ENCODE results near the gene ZNF195. TPM values are rescaled to one million over a fixed set of nuclear protein-coding genes. Genes with fewer than 3 reads are reported as not detected.

ZNF195 gene
- total RNA-seq, 1 donor, result 18.1 TPM

DNA sequence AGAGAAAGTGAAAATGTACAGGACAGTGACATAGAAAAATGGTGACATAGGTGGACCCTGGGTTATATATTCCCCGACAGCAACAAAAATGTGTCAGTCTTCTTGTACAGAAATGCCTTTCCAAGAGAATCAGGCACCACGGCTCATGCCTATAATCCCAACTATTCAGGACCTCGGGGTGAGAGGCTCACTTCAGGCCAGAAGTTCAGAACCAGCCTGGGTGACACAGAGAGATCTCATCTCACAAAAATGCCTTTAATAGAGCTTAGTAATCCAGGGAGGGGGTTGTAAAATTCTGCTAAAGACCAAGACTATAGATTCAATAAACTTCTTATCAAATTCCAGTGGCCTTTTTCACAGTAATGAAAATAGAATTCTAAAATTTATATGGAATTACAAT, 10.7 kb downstream of the ZNF195 start:
- no peak for DNase-seq (ENCODE audit: low read depth)
- no peak overlapping the region for H3K4me3 ChIP-seq (ENCODE audit: low read depth, low read length)
- TF ChIP-seq, protein P1, sequence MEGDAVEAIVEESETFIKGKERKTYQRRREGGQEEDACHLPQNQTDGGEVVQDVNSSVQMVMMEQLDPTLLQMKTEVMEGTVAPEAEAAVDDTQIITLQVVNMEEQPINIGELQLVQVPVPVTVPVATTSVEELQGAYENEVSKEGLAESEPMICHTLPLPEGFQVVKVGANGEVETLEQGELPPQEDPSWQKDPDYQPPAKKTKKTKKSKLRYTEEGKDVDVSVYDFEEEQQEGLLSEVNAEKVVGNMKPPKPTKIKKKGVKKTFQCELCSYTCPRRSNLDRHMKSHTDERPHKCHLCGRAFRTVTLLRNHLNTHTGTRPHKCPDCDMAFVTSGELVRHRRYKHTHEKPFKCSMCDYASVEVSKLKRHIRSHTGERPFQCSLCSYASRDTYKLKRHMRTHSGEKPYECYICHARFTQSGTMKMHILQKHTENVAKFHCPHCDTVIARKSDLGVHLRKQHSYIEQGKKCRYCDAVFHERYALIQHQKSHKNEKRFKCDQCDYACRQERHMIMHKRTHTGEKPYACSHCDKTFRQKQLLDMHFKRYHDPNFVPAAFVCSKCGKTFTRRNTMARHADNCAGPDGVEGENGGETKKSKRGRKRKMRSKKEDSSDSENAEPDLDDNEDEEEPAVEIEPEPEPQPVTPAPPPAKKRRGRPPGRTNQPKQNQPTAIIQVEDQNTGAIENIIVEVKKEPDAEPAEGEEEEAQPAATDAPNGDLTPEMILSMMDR (IDR thresholded peaks at IDR 0.05; ENCODE audit: insufficient read depth, low read length), result no peak

DNA sequence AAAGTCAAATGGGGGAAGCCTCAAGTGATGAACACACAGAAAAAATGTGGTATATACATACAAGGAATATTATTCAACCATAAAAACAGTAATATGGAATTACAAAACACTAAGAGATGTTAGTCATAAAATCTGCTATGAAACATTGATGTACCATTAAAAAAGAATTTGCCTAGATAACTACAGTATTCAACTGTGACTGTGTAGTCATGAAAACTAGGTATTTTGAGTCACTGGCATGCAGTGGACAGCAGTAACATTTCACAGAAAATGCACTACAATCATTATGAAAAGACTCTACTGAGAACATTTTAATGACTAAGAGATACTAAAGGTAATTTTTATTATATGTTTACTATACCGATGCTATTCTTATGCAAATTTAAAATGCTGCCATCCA, 11.7 kb downstream of the ZNF195 start:
- H3K4me3 ChIP-seq (ENCODE audit: low read depth, low read length), result no peak overlapping the region
- DNase-seq (ENCODE audit: low read depth), result no peak
- TF ChIP-seq, protein P1 (IDR thresholded peaks at IDR 0.05; ENCODE audit: insufficient read depth, low read length), result no peak

DNA sequence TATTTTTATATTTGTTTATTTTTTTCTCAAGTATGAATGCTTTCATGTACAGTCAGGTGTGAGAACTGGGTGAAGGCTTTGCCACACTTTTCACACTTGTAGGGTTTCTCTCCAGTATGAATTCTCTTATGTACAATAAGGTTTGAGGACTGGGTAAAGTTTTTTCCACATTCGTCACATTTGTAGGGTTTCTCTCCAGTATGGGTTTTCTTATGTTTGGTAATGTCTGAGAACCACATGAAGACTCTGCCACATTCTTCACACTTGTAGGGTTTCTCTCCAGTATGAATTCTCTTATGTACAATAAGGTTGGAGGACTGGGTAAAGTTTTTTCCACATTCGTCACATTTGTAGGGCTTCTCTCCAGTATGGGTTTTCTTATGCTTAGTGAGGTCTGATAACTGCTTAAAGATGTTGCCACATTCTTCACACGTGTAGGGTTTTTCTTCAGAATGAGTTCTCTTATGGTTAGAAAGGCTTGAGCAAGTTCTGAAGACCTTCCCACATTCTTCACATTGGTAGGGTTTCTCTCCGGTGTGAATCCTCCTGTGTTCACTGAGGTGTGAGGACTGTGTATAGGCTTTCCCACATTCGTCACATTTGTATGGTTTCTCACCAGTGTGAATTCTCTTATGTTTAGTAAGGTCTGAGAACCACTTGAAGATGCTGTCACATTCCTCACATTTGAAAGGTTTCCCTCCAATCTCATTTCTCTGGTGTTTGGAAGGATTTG, 19.7 kb downstream of the ZNF195 start:
- TF ChIP-seq, protein P1 (IDR thresholded peaks at IDR 0.05; ENCODE audit: insufficient read depth, low read length), result no peak
- no peak for DNase-seq (ENCODE audit: low read depth)
- H3K4me3 ChIP-seq (ENCODE audit: low read depth, low read length), result no peak overlapping the region

DNA sequence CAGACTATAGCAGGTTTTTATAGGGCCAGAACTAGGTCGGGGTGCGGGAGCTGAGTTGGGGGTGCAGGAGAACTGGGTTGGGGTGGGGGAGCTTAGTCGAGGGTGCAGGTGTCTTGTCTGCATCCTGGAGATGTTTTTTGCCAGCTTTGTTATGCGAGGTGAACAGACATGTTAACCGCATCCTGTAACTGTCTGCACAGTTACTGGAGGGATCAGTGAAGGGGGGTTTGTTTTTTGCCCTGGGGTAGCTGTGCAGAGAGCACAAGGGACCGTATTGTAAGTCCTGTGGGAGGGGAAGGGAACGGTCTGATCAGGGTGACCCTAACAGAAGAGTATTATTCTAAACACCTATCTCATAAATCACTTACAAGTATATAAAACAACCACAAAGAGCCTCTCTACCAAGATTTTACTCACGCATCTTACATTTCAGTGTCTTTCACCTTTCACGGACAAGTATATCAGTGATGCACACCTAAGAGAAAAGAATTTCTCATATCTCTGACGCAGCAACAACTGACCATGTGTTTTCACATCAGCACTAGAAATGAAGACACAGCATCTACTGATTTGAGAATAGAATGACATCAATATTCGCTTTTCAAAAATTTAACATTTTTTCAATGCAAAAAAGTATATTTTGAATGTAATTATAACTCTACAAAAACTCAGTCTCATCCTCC, 20.8 kb downstream of the ZNF195 start:
- TF ChIP-seq, protein P1 (IDR thresholded peaks at IDR 0.05; ENCODE audit: insufficient read depth, low read length), result no peak
- H3K4me3 ChIP-seq (ENCODE audit: low read depth, low read length), result no peak overlapping the region
- no peak for DNase-seq (ENCODE audit: low read depth)

DNA sequence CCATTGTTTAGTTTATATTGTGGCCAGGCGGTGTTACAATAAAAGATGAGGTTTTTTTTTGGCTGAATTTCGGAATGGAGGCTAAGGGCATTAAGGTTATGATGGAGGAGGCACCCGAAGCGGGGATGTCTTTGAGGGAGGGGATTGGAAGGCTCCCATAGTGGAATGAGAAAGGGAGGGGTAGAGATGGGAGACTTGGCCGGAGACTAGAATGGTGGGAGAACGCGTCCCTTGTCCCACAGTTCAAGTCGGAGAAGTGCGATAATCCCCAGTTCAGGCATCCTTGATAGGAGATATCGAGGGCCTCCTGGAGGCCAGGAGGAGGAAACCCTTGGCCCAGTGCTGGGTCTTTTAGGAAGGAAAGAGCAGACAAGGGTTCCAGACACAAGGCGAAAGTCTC, 21.6 kb downstream of the ZNF195 start:
- no peak for DNase-seq (ENCODE audit: low read depth)
- no peak overlapping the region for H3K4me3 ChIP-seq (ENCODE audit: low read depth, low read length)
- TF ChIP-seq, protein P1 (IDR thresholded peaks at IDR 0.05; ENCODE audit: insufficient read depth, low read length), result no peak

DNA sequence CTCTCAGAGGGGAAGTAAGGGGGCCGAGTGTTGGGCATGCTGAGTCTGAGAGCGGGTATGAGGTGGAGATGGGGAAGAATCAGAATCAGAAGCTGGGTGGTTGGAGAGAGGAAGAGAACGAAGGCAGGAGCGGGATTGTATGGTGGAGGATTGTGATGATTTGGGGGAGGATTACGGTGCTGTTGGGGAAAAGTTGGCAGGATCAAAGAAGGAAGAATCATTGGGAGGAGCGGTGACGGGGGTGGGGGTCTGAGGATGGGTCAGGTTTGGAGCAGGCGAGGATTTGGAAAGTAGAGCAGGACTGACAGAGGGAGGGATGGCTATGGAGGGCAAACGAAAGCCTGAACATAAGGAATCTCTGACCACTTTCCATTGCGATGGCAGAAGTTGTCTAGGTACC, 22.1 kb downstream of the ZNF195 start:
- TF ChIP-seq, protein P1 (IDR thresholded peaks at IDR 0.05; ENCODE audit: insufficient read depth, low read length), result no peak
- H3K4me3 ChIP-seq (ENCODE audit: low read depth, low read length), result no peak overlapping the region
- DNase-seq (ENCODE audit: low read depth), result no peak
